GM12878 (cell line): ENCODE data around the gene FAM124B. TPM values are rescaled to one million over a fixed set of nuclear protein-coding genes. Genes with fewer than 3 reads are reported as not detected.

Source experiments
- ATAC-seq: fragments of 200-7000 bp; cut with Tn5 transposase; 3 replicates; pipeline ENCODE4 v1.9.1; 2020; ENCODE audit warnings: mild to moderate bottlenecking, moderate library complexity
- BruUV-seq: library from RNA; stranded (reverse); fragments of 400-500 nt; replicated peaks from 2 replicates; lab custom pipeline; 2021; lab: Mats Ljungman, UMichigan
- CTCF ChIA-PET: fragments of 300-600 bp; sonication (Branson Sonifier 250); formaldehyde crosslinking; extraction: SDS; loops from one replicate; lab custom pipeline; 2021; ENCODE audit warnings: inconsistent platforms; lab: Yijun Ruan, JAX
- POLR2A ChIA-PET: fragments of 350-600 bp; formaldehyde crosslinking; extraction: SDS; loops from one replicate; lab custom pipeline; 2021; ENCODE audit warnings: inconsistent platforms; lab: Charles Lee
- RAD21 ChIA-PET: fragments of 300-600 bp; sonication (Branson Sonifier 250); formaldehyde crosslinking; loops from one replicate; lab custom pipeline; 2023; ENCODE audit warnings: antibody characterized with exemption; ENCODE audit not compliant: unreplicated experiment; lab: Charles Lee
- SMC1A ChIA-PET: fragments of 300-600 bp; sonication (Branson Sonifier 250); formaldehyde crosslinking; loops from one replicate; lab custom pipeline; 2023; ENCODE audit not compliant: unreplicated experiment, uncharacterized antibody; lab: Charles Lee
- DNase-seq: peaks from one replicate; pipeline ENCODE4 v3.0.0-alpha.2; 2011; ENCODE audit warnings: low read depth, low spot score
- FAIRE-seq: peaks from 3 replicates; lab custom pipeline; 2011; peaks lifted over from hg19 to GRCh38; lab: Jason Lieb, UNC
- H2AFZ ChIP-seq: 2 replicates; pipeline ENCODE4 v1.6.0; 2011; ENCODE audit warnings: low read depth, low read length, control low read depth; ENCODE audit not compliant: control insufficient read depth
- H3K27ac ChIP-seq: 2 replicates; pipeline ENCODE4 v1.5.1; 2011; ENCODE audit warnings: control low read depth; ENCODE audit not compliant: control insufficient read depth, insufficient read depth
- H3K27me3 ChIP-seq, 2 experiments: replicated peaks in 1 of 2; 2 replicates each; pipeline versions ENCODE4 v1.6.0 to v1.6.1; 2011; ENCODE audit warnings: low read length in 1 of 2; ENCODE audit not compliant: control insufficient read depth in 2 of 2, insufficient read depth in 2 of 2
- H3K36me3 ChIP-seq, 2 experiments: 2 replicates each; pipeline ENCODE4 v1.5.1; 2011; ENCODE audit warnings: low read length in 1 of 2; ENCODE audit not compliant: control insufficient read depth in 2 of 2, insufficient read depth in 2 of 2
- H3K4me1 ChIP-seq: 2 replicates; pipeline ENCODE4 v1.6.1; 2011; ENCODE audit warnings: mild to moderate bottlenecking, low read length, moderate library complexity, mixed read lengths; ENCODE audit not compliant: control insufficient read depth, insufficient read depth
- H3K4me2 ChIP-seq: 2 replicates; pipeline ENCODE4 v1.6.0; 2011; ENCODE audit warnings: control low read depth; ENCODE audit not compliant: control insufficient read depth, insufficient read depth
- H3K4me3 ChIP-seq: fragments of 200-600 bp; sonication (generic); 2 replicates; pipeline ENCODE4 v1.5.1; 2016
- H3K79me2 ChIP-seq: 2 replicates; pipeline ENCODE4 v1.6.0; 2011; ENCODE audit warnings: low read length; ENCODE audit not compliant: control insufficient read depth, insufficient read depth
- H3K9ac ChIP-seq: 2 replicates; pipeline ENCODE4 v1.8.0; 2011; ENCODE audit warnings: low read length, control low read depth, mixed read lengths; ENCODE audit not compliant: control insufficient read depth, insufficient read depth
- H3K9me3 ChIP-seq: replicated peaks from 3 replicates; pipeline ENCODE4 v1.5.1; 2011; ENCODE audit warnings: mild to moderate bottlenecking, low read length; ENCODE audit not compliant: control insufficient read depth, insufficient read depth
- H4K20me1 ChIP-seq: 2 replicates; pipeline ENCODE4 v1.6.0; 2011; ENCODE audit not compliant: control insufficient read depth, insufficient read depth
- ATF2 ChIP-seq: IDR thresholded peaks from 2 replicates; pipeline ENCODE4 v1.6.1; 2012; ENCODE audit warnings: low read length, inconsistent platforms
- CHD4 ChIP-seq: fragments of 200-600 bp; sonication (generic); IDR thresholded peaks from 2 replicates; pipeline ENCODE4 v1.6.1; 2016; ENCODE audit warnings: mild to moderate bottlenecking
- CTCF ChIP-seq, 3 experiments: IDR thresholded peaks in 2 of 3; conservative IDR thresholded peaks in 1 of 3; 2 replicates each; pipeline ENCODE4 v1.5.1; 2011; ENCODE audit warnings: low read depth in 3 of 3, low read length in 3 of 3, mild to moderate bottlenecking in 3 of 3, control low read depth in 2 of 3, moderate library complexity in 2 of 3, inconsistent platforms in 1 of 3, mixed read lengths in 1 of 3; ENCODE audit not compliant: control insufficient read depth in 2 of 3, insufficient read depth in 1 of 3; ENCODE audit errors: extremely low read depth in 1 of 3
- DPF2 ChIP-seq: fragments of 450-650 bp; IDR thresholded peaks from 2 replicates; pipeline ENCODE4 v1.6.1; 2017; ENCODE audit warnings: mild to moderate bottlenecking
- FOS ChIP-seq: IDR thresholded peaks from 3 replicates; pipeline ENCODE4 v1.6.1; 2011; ENCODE audit warnings: borderline replicate concordance; ENCODE audit not compliant: insufficient read length; ENCODE audit errors: extremely low read depth
- IRF3 ChIP-seq: fragments of 450-650 bp; IDR thresholded peaks from 2 replicates; pipeline ENCODE4 v1.6.1; 2014; ENCODE audit warnings: mild to moderate bottlenecking
- MTA2 ChIP-seq: fragments of 450-650 bp; IDR thresholded peaks from 2 replicates; pipeline ENCODE4 v1.6.1; 2016; ENCODE audit warnings: low read depth, mild to moderate bottlenecking, moderate library complexity
- NFYB ChIP-seq: IDR thresholded peaks from 2 replicates; pipeline ENCODE4 v1.6.1; 2011; ENCODE audit warnings: low read depth, mild to moderate bottlenecking, low read length, improper control_type of control experiment, moderate library complexity; ENCODE audit not compliant: insufficient read depth
- NR2F1 ChIP-seq: fragments of 450-650 bp; conservative IDR thresholded peaks from 2 replicates; pipeline ENCODE4 v1.6.1; 2017; ENCODE audit warnings: mild to moderate bottlenecking
- SKIL ChIP-seq: fragments of 450-650 bp; IDR thresholded peaks from 2 replicates; pipeline ENCODE4 v1.6.1; 2017; ENCODE audit warnings: mild to moderate bottlenecking, low read depth, inconsistent platforms; ENCODE audit not compliant: poor library complexity, severe bottlenecking
- SMAD1 ChIP-seq: fragments of 450-650 bp; IDR thresholded peaks from 2 replicates; pipeline ENCODE4 v1.6.1; 2018; ENCODE audit warnings: mild to moderate bottlenecking, low read depth; ENCODE audit not compliant: partially characterized antibody
- SUPT20H ChIP-seq: IDR thresholded peaks from 2 replicates; pipeline ENCODE4 v1.6.1; 2011; ENCODE audit warnings: low read depth, mild to moderate bottlenecking, low read length, moderate library complexity, borderline replicate concordance; ENCODE audit not compliant: control insufficient read depth
- WGBS: methylation state at CpG from one replicate; pipeline ENCODE4 v1.1.6; 2016; ENCODE audit warnings: low lambda C conversion rate; ENCODE audit not compliant: insufficient replicate concordance, insufficient coverage; ENCODE audit errors: missing lambda C conversion rate; 5-methylcytosine and 5-hydroxymethylcytosine counted together
- in situ Hi-C: fragments of 300-500 bp; cut with MboI; formaldehyde crosslinking; loops from 9 replicates; pipeline ENCODE4 v1.14.3; 2018; ENCODE audit warnings: mixed read lengths
- intact Hi-C: fragments of 100-400 bp; cut with micrococcal nuclease; formaldehyde crosslinking; loops from one replicate; pipeline ENCODE4 v1.14.2; 2022; ENCODE audit not compliant: unreplicated experiment
- polyA plus RNA-seq, 11 experiments: library from polyadenylated mRNA; depleted of rRNA in 4 of 11; unstranded in 6 of 11; stranded (reverse) in 5 of 11; fragments of >200 nt; fragmentation: Nextera tagmentation in 4 of 11; fragmentation: Illumina TruSeq in 1 of 11; extraction: Ambion mirVana in 4 of 11; extraction: Trizol in 1 of 11; gene quantifications; 1 replicate in 1 of 11; 2 replicates in 10 of 11; pipeline versions ENCODE4 v1.2.1 to v1.2.3, GENCODE V29; 2011 to 2016; ENCODE audit warnings: inconsistent platforms in 2 of 11, missing spikeins in 2 of 11, low read depth in 1 of 11
- total RNA-seq, 4 experiments: library from RNA; depleted of rRNA in 3 of 4; stranded (reverse); fragments of >200 nt in 3 of 4; fragmentation: Illumina TruSeq in 1 of 4; extraction: Trizol in 1 of 4; gene quantifications; 2 replicates each; pipeline versions ENCODE4 v1.2.1 to v1.2.3, GENCODE V29; 2013 to 2021

Gene FAM124B
- total and polyA plus RNA-seq, 10 of the 15 experiments (the other 5 are each of a cell fraction or from before 2014, with no cell fraction given), result not detected

GRCh38 chr2:224362094-224362493 lies 39.8 kb downstream of the FAM124B start:
- ATAC-seq, result no peak
- POLR2A ChIA-PET, result no interaction called here
- TF ChIP-seq NR2F1 (no peak), NFYB (no peak), SKIL (no peak), IRF3 (no peak), CTCF (IDR thresholded peaks at IDR 0.05 in 2 of 3, conservative IDR thresholded peaks at IDR 0.05 in 1 of 3; ENCODE audit: control insufficient read depth in 2 of 3, extremely low read depth in 1 of 3, insufficient read depth in 1 of 3, low read depth in 3 of 3, low read length in 3 of 3) (no peak), FOS (no peak), DPF2 (no peak), SUPT20H (no peak), CHD4 (no peak), ATF2 (no peak), MTA2 (no peak), SMAD1 (no peak)
- TF ChIP-seq, all 136 proteins: peak for 0
- intact Hi-C loops (no loop called here), in situ Hi-C loops (loop anchor here (25.0 kb wide), 1 partner anchor 650 kb away; no protein-coding TSS in a partner anchor)
- Histone ChIP-seq H3K27ac (no peak overlapping the region), H4K20me1 (no peaks in the 10 kb centered on the region), H3K9ac (no peak overlapping the region), H3K4me1 (no peaks in the 10 kb centered on the region), H3K4me3 (no peak overlapping the region), H3K27me3 (no peaks in the 10 kb centered on the region), H3K4me2 (no peak overlapping the region), H3K79me2 (no peaks in the 10 kb centered on the region), H3K36me3 (no peaks in the 10 kb centered on the region), H2AFZ (no peak overlapping the region), H3K9me3 (no peaks in the 10 kb centered on the region)
- RAD21 ChIA-PET, result interaction anchor here (1.0 kb wide), 1 partner anchor 284 kb away, joined by 3 read pairs; no protein-coding TSS in a partner anchor
- no TSS peak for BruUV-seq
- SMC1A ChIA-PET, result no interaction called here
- DNase-seq (no peak), FAIRE-seq (no peak)
- CTCF ChIA-PET, result interaction anchor here (1.9 kb wide), 1 partner anchor 414 kb away, joined by 5 read pairs; no protein-coding TSS in a partner anchor
- WGBS, result 13% methylated on average over 1 of the region's 1 CpG
